ENCODE measurements around the gene GTF2E1.

DNA sequence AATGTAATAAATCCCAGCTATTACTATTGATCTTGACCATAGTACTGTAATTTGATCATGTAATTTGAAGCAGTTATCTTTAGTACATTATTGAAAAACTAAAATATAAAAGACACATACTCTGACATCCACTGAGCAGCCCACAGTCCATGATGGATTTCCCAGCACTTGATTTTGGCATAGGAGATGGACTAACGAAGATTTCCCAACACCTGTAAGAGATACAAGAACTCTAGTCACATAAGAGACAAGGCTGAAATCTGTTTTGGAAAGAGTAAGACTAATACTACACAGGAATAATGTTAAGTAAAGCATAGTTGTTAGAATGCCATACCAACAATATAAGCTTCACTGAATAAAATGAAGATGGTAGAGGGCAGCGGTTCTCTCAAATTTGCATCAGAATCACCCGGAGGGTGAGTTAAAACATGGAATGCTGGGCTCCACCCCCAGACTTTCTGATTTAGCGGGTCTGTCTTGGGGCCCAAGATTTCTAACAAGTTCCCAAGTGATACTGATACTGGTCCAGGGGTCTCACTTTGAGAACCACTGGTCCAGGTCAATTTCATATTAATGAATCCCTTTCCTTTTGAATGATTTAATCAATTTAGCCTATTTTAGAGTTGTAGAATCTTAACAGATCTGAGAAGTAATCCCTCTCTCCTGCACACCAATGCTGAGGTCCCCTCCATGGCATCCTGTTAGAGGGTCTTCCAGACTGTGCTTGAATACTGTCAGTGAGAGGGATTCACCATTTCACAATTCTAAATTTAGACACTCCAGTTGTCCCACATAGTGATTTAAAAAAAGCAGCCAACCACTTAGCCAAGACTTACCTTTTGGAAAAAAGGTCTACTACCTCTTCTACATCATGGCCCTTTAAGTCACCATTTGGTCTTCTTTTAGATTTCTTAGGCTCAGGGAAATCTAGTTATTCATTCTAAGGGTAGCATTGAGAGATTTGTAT lies 11.7 kb upstream of the GTF2E1 start:
- TF ChIP-seq, protein P1, sequence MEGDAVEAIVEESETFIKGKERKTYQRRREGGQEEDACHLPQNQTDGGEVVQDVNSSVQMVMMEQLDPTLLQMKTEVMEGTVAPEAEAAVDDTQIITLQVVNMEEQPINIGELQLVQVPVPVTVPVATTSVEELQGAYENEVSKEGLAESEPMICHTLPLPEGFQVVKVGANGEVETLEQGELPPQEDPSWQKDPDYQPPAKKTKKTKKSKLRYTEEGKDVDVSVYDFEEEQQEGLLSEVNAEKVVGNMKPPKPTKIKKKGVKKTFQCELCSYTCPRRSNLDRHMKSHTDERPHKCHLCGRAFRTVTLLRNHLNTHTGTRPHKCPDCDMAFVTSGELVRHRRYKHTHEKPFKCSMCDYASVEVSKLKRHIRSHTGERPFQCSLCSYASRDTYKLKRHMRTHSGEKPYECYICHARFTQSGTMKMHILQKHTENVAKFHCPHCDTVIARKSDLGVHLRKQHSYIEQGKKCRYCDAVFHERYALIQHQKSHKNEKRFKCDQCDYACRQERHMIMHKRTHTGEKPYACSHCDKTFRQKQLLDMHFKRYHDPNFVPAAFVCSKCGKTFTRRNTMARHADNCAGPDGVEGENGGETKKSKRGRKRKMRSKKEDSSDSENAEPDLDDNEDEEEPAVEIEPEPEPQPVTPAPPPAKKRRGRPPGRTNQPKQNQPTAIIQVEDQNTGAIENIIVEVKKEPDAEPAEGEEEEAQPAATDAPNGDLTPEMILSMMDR (conservative IDR thresholded peaks at IDR 0.05; ENCODE audit: low read length) = no peak
- no peak for TF ChIP-seq EZH2phosphoT487 (IDR thresholded peaks at IDR 0.05; ENCODE audit: borderline replicate concordance, low read depth, low read length)

Measured in OCI-LY7 (cell line).